Mesothelial cell of epicardium (in vitro differentiated cells): ENCODE data around the gene PAIP1. TPM values are rescaled to one million over a fixed set of nuclear protein-coding genes. Genes with fewer than 3 reads are reported as not detected.
"Not testable (repeated sequence)": the region's sequence is repeated elsewhere in the genome, so short reads cannot be mapped to it uniquely, and the experiment has no call there.

Experiments
- DNase-seq, 2 experiments: peaks; one replicate each; pipeline ENCODE4 v3.0.0; 2021; ENCODE audit warnings: low spot score in 2 of 2; ENCODE audit not compliant: unreplicated experiment in 2 of 2
- H3K27ac Mint-ChIP-seq: 2 replicates; pipeline ENCODE4 v1.8.0; 2021; ENCODE audit warnings: mixed read lengths
- H3K27me3 Mint-ChIP-seq: 2 replicates; pipeline ENCODE4 v1.8.0; 2021; ENCODE audit warnings: low read depth, mixed read lengths
- H3K36me3 Mint-ChIP-seq: 2 replicates; pipeline ENCODE4 v1.8.0; 2021; ENCODE audit warnings: mixed read lengths
- H3K4me1 Mint-ChIP-seq: 2 replicates; pipeline ENCODE4 v1.8.0; 2021; ENCODE audit warnings: mixed read lengths
- H3K4me3 Mint-ChIP-seq: 2 replicates; pipeline ENCODE4 v1.8.0; 2021; ENCODE audit warnings: mild to moderate bottlenecking, moderate library complexity, mixed read lengths
- H3K9me3 Mint-ChIP-seq: 2 replicates; pipeline ENCODE4 v1.8.0; 2021; ENCODE audit warnings: mixed read lengths
- CTCF ChIP-seq: fragments of 200-600 bp; sonication (generic); IDR thresholded peaks from one replicate; pipeline ENCODE4 v1.5.0; 2021; ENCODE audit warnings: antibody characterized with exemption; ENCODE audit not compliant: unreplicated experiment
- total RNA-seq: library from RNA; stranded (reverse); gene quantifications from 3 replicates; pipeline ENCODE4 v1.2.1, GENCODE V29; 2021

PAIP1 gene
- total RNA-seq, 1 donor from 2014 or later, result 97.9 TPM

- H3K36me3 Mint-ChIP-seq, result peaks cover 20% of the 10 kb centered on the region
- H3K4me1 Mint-ChIP-seq, result peaks cover 2% of the 10 kb centered on the region
- no peak for DNase-seq
- no peak for TF ChIP-seq CTCF
- H3K27me3 Mint-ChIP-seq, result peaks cover 2% of the 10 kb centered on the region
- peaks cover 3% of the 10 kb centered on the region for H3K9me3 Mint-ChIP-seq
- no peak overlapping the region for H3K27ac Mint-ChIP-seq
- no peak overlapping the region for H3K4me3 Mint-ChIP-seq
Observed at GRCh38 chr5:43584166-43584699, 27.4 kb upstream of the PAIP1 start.

GRCh38 chr5:43583724-43584123 lies 26.8 kb upstream of the PAIP1 start:
- no peak for DNase-seq
- H3K27ac Mint-ChIP-seq, result no peak overlapping the region
- no peak for TF ChIP-seq CTCF
- no peak overlapping the region for H3K4me3 Mint-ChIP-seq
- H3K4me1 Mint-ChIP-seq, result peaks cover 2% of the 10 kb centered on the region
- H3K36me3 Mint-ChIP-seq, result peaks cover 20% of the 10 kb centered on the region
- peaks cover 3% of the 10 kb centered on the region for H3K9me3 Mint-ChIP-seq
- H3K27me3 Mint-ChIP-seq, result no peaks in the 10 kb centered on the region

GRCh38 chr5:43582082-43583005 lies 25.5 kb upstream of the PAIP1 start:
- H3K4me3 Mint-ChIP-seq, result no peak overlapping the region
- H3K27ac Mint-ChIP-seq, result no peak overlapping the region
- no peak for DNase-seq
- H3K36me3 Mint-ChIP-seq, result peaks cover 18% of the 10 kb centered on the region
- no peak for TF ChIP-seq CTCF
- H3K27me3 Mint-ChIP-seq, result no peaks in the 10 kb centered on the region
- H3K9me3 Mint-ChIP-seq, result peaks cover 3% of the 10 kb centered on the region
- peaks cover 2% of the 10 kb centered on the region for H3K4me1 Mint-ChIP-seq

GRCh38 chr5:43581398-43581797 lies 24.5 kb upstream of the PAIP1 start:
- peaks cover 6% of the 10 kb centered on the region for H3K9me3 Mint-ChIP-seq
- H3K4me1 Mint-ChIP-seq, result peaks cover 2% of the 10 kb centered on the region
- no peak for DNase-seq
- H3K4me3 Mint-ChIP-seq, result no peak overlapping the region
- TF ChIP-seq CTCF, result no peak
- H3K27ac Mint-ChIP-seq, result no peak overlapping the region
- peaks cover 24% of the 10 kb centered on the region for H3K36me3 Mint-ChIP-seq
- no peaks in the 10 kb centered on the region for H3K27me3 Mint-ChIP-seq

- H3K27ac Mint-ChIP-seq, H3K27me3 Mint-ChIP-seq, H3K4me3 Mint-ChIP-seq, DNase-seq, H3K9me3 Mint-ChIP-seq, H3K4me1 Mint-ChIP-seq: not testable (repeated sequence)
- peaks cover 30% of the 10 kb centered on the region for H3K36me3 Mint-ChIP-seq
Observed at GRCh38 chr5:43580402-43581210, 23.7 kb upstream of the PAIP1 start.

GRCh38 chr5:43573058-43573457 lies 16.2 kb upstream of the PAIP1 start:
- peaks cover 8% of the 10 kb centered on the region for H3K9me3 Mint-ChIP-seq

More at GRCh38 chr5:43573058-43573457, 16.2 kb upstream of the PAIP1 start:
- Mint-ChIP-seq H3K27me3 (no peaks in the 10 kb centered on the region), H3K4me3 (no peak overlapping the region), H3K27ac (no peak overlapping the region), H3K4me1 (peaks cover 13% of the 10 kb centered on the region), H3K36me3 (peaks cover 20% of the 10 kb centered on the region)
- DNase-seq, result no peak
- TF ChIP-seq CTCF, result no peak
